HepG2 (cell line): ENCODE results near the gene KHK. TPM values are rescaled to one million over a fixed set of nuclear protein-coding genes. Genes with fewer than 3 reads are reported as not detected.

Source experiments
- ATF3 ChIP-seq: sonication (generic); formaldehyde crosslinking; IDR thresholded peaks from 2 replicates; pipeline ENCODE4 v1.4.0; 2020; ENCODE audit warnings: missing genetic modification reagents
- CBX5 ChIP-seq: sonication (generic); formaldehyde crosslinking; IDR thresholded peaks from 2 replicates; pipeline ENCODE4 v1.4.0; 2020; ENCODE audit warnings: missing genetic modification reagents, borderline replicate concordance
- GABPB1 ChIP-seq: IDR thresholded peaks from 2 replicates; pipeline ENCODE4 v1.6.1; 2016; ENCODE audit warnings: mild to moderate bottlenecking, missing genetic modification reagents, moderate library complexity, missing compliant biosample characterization
- IKZF5 ChIP-seq: IDR thresholded peaks from 2 replicates; pipeline ENCODE4 v1.6.1; 2018; ENCODE audit warnings: missing genetic modification reagents, mild to moderate bottlenecking, missing compliant biosample characterization
- JUNB ChIP-seq: sonication (generic); formaldehyde crosslinking; IDR thresholded peaks from 2 replicates; pipeline ENCODE4 v1.8.0; 2022; ENCODE audit warnings: missing genetic modification reagents, mild to moderate bottlenecking, borderline replicate concordance
- MNT ChIP-seq: fragments of 450-650 bp; IDR thresholded peaks from 2 replicates; pipeline ENCODE4 v1.6.1; 2016
- RBFOX2 ChIP-seq: fragments of 200-400 bp; formaldehyde crosslinking; IDR thresholded peaks from 2 replicates; pipeline ENCODE4 v1.6.1; 2017; ENCODE audit warnings: low read depth, mild to moderate bottlenecking, low read length
- SMYD3 ChIP-seq: sonication (generic); formaldehyde crosslinking; IDR thresholded peaks from 2 replicates; pipeline ENCODE4 v1.8.1; 2023; ENCODE audit warnings: mild to moderate bottlenecking, missing genetic modification reagents
- ZFP90 ChIP-seq: sonication (generic); formaldehyde crosslinking; IDR thresholded peaks from 2 replicates; pipeline ENCODE4 v1.8.0; 2022; ENCODE audit warnings: missing genetic modification reagents, mild to moderate bottlenecking, inconsistent platforms, borderline replicate concordance
- ZMYM4 ChIP-seq: sonication (generic); formaldehyde crosslinking; IDR thresholded peaks from 2 replicates; pipeline ENCODE4 v1.8.1; 2023; ENCODE audit warnings: mild to moderate bottlenecking, missing genetic modification reagents
- polyA plus RNA-seq, 8 experiments: library from polyadenylated mRNA; depleted of rRNA in 3 of 8; stranded (reverse) in 7 of 8; unstranded in 1 of 8; fragments of >200 nt; fragmentation: Illumina TruSeq in 4 of 8; extraction: Trizol in 4 of 8; gene quantifications; 2 replicates each; pipeline versions ENCODE4 v1.2.1 to v1.2.3, GENCODE V29; 2011 to 2016; ENCODE audit warnings: low read depth in 4 of 8, missing spikeins in 1 of 8, mixed read lengths in 1 of 8; ENCODE audit not compliant: insufficient read depth in 1 of 8
- total RNA-seq, 5 experiments: library from RNA; depleted of rRNA; stranded (reverse); fragments of >200 nt; fragmentation: Illumina TruSeq; extraction: Trizol; gene quantifications; 2 replicates each; pipeline ENCODE4 v1.2.3, GENCODE V29; 2016; ENCODE audit warnings: low read depth in 1 of 5

KHK gene
- total and polyA plus RNA-seq, 2 of the 13 experiments (the other 11 are each of a cell fraction or from before 2014, with no cell fraction given) = 40.9 to 99.2 TPM

- no peak for TF ChIP-seq SMYD3 (CRISPR knock-in tag)
- no peak for TF ChIP-seq JUNB
- no peak for TF ChIP-seq IKZF5 (CRISPR knock-in tag)
- peak; percentile 26; the same call in 1 of the 2 replicates for TF ChIP-seq RBFOX2
- 0 out of 2 replicates have a peak, but pooled peaks have one; percentile 12 for TF ChIP-seq CBX5
- TF ChIP-seq ZMYM4 (CRISPR knock-in tag) = no peak
- TF ChIP-seq ATF3 = peak; percentile 71; the same call in 1 of the 2 replicates
- TF ChIP-seq GABPB1 (CRISPR knock-in tag) = peak; percentile 30; the same call in 1 of the 2 replicates
- TF ChIP-seq ZFP90 (CRISPR knock-in tag) = no peak
- TF ChIP-seq MNT = no peak
Observed at GRCh38 chr2:27083410-27084296, 2.9 kb upstream of the KHK start (continued).
